Neural cell (in vitro differentiated cells): ENCODE results near the gene PLEKHA7.

Source experiments
- CTCF ChIP-seq: fragments of 450-650 bp; IDR thresholded peaks from 2 replicates; pipeline ENCODE4 v1.5.1; 2014; ENCODE audit warnings: antibody characterized with exemption, mild to moderate bottlenecking, moderate library complexity; ENCODE audit not compliant: poor library complexity, severe bottlenecking
- POLR2AphosphoS5 ChIP-seq: IDR thresholded peaks from 2 replicates; pipeline ENCODE4 v1.6.1; 2012
- REST ChIP-seq: IDR thresholded peaks from 2 replicates; pipeline ENCODE4 v1.6.1; 2012; ENCODE audit warnings: borderline replicate concordance

GRCh38 chr11:16795146-16795545 lies 219.1 kb downstream of the PLEKHA7 start:
- no peak for TF ChIP-seq CTCF
- no peak for TF ChIP-seq POLR2AphosphoS5
- TF ChIP-seq REST: no peak
